ENCODE data around the gene DIPK1A. TPM values are rescaled to one million over a fixed set of nuclear protein-coding genes. Genes with fewer than 3 reads are reported as not detected.

Gene DIPK1A
- total RNA-seq, 1 donor from 2014 or later, result 16.0 TPM

DNA sequence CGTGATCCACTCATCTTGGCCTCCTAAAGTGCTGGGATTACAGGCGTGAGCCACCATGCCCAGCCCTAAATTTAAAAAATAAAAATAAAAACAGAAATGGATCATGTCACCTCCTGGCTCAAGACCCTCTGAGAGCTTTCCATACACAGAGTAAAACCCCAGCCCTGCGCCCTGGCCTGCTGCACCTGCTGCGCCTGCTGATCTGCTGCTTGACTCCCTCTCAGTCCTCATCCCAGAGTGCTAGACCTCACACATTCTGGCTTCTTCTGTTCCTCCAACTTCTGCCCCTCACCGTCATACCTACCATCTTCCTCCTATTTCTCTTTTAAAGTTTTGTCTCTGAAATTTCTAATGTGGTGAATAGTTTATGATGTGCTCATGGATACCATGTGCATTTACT lies 42.7 kb upstream of the DIPK1A start:
- peaks cover 17% of the 10 kb centered on the region for H3K4me1 Mint-ChIP-seq
- H3K36me3 Mint-ChIP-seq (ENCODE audit: low read depth), result no peaks in the 10 kb centered on the region
- DNase-seq (no peak), ATAC-seq (ENCODE audit: low read depth) (no peak)
- TF ChIP-seq, protein P1, sequence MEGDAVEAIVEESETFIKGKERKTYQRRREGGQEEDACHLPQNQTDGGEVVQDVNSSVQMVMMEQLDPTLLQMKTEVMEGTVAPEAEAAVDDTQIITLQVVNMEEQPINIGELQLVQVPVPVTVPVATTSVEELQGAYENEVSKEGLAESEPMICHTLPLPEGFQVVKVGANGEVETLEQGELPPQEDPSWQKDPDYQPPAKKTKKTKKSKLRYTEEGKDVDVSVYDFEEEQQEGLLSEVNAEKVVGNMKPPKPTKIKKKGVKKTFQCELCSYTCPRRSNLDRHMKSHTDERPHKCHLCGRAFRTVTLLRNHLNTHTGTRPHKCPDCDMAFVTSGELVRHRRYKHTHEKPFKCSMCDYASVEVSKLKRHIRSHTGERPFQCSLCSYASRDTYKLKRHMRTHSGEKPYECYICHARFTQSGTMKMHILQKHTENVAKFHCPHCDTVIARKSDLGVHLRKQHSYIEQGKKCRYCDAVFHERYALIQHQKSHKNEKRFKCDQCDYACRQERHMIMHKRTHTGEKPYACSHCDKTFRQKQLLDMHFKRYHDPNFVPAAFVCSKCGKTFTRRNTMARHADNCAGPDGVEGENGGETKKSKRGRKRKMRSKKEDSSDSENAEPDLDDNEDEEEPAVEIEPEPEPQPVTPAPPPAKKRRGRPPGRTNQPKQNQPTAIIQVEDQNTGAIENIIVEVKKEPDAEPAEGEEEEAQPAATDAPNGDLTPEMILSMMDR (IDR thresholded peaks at IDR 0.05), result no peak
- intact Hi-C loops (cut with micrococcal nuclease), result no loop called here
- ChIA-PET POLR2A (no interaction called here), CTCF (interaction anchor here (1.1 to 1.7 kb wide), 4 partner anchors 10 to 144 kb away, joined by 5 to 10 read pairs (median 5); no protein-coding TSS in a partner anchor)
- no peaks in the 10 kb centered on the region for H3K9me3 Mint-ChIP-seq
- no peak overlapping the region for H3K4me3 Mint-ChIP-seq
- H3K27ac Mint-ChIP-seq, result no peak overlapping the region
- no peaks in the 10 kb centered on the region for H3K27me3 Mint-ChIP-seq

DNA sequence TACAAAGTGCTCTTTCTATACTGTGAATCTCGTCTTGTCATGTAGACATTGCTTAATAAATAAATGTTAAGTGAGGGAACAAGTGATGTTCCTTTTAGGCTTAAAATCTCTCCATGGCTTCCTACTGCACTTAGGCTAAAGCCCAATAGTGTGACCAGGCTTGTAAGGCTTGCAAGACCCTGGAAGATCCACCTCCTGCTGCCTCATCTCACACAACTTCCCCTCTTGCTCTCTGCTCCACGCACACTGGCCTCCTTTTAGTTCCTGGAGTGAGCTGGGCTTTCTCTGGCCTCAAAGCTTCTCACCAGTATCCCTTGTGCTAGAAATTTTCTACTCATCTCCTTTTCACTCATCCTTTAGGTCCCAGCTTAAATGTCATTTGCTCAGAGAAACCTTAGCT lies 41.5 kb upstream of the DIPK1A start:
- intact Hi-C loops (cut with micrococcal nuclease), result no loop called here
- CTCF ChIA-PET, result interaction anchor here (1.1 to 1.5 kb wide), 2 partner anchors 9 to 143 kb away, joined by 5 to 10 read pairs; no protein-coding TSS in a partner anchor
- Mint-ChIP-seq H3K27ac (no peak overlapping the region), H3K27me3 (no peaks in the 10 kb centered on the region), H3K4me3 (no peak overlapping the region), H3K4me1 (peaks cover 17% of the 10 kb centered on the region), H3K9me3 (no peaks in the 10 kb centered on the region), H3K36me3 (ENCODE audit: low read depth) (no peaks in the 10 kb centered on the region)
- DNase-seq (no peak), ATAC-seq (ENCODE audit: low read depth) (no peak)
- POLR2A ChIA-PET, result interaction anchor here (0.7 kb wide), 1 partner anchor 42 kb away, joined by 3 read pairs; no protein-coding TSS in a partner anchor
- TF ChIP-seq, protein P1 (IDR thresholded peaks at IDR 0.05), result no peak

DNA sequence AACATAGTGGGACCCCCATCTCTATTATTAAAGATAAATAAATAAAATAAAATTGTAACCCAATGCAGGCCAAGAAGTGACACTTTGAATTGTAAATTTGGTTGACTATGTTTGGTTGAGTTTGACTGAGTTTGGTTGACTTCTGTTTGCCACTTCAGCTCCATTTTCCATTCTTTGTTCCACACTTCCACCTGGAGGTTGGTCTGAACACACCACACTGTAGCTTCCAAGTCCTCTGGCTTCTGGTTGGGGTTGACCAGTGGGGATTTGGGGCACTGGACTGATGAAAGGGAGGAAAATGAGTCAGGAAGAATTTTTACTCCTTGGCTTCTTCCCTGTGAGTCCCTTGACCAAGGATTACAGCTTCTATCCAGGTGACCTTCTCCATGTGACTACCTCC lies 40.6 kb upstream of the DIPK1A start:
- ChIA-PET POLR2A (interaction anchor here (0.6 kb wide), 1 partner anchor 40 kb away, joined by 4 read pairs; the partner anchor contains the start of gene DIPK1A), CTCF (interaction anchor here (1.9 kb wide), 1 partner anchor 143 kb away, joined by 9 read pairs; no protein-coding TSS in a partner anchor)
- intact Hi-C loops (cut with micrococcal nuclease), result no loop called here
- Mint-ChIP-seq H3K36me3 (ENCODE audit: low read depth) (no peaks in the 10 kb centered on the region), H3K9me3 (no peaks in the 10 kb centered on the region), H3K27ac (no peak overlapping the region), H3K27me3 (no peaks in the 10 kb centered on the region), H3K4me1 (peaks cover 17% of the 10 kb centered on the region), H3K4me3 (no peak overlapping the region)
- no peak for DNase-seq
- ATAC-seq (ENCODE audit: low read depth), result no peak
- TF ChIP-seq, protein P1 (IDR thresholded peaks at IDR 0.05), result no peak

DNA sequence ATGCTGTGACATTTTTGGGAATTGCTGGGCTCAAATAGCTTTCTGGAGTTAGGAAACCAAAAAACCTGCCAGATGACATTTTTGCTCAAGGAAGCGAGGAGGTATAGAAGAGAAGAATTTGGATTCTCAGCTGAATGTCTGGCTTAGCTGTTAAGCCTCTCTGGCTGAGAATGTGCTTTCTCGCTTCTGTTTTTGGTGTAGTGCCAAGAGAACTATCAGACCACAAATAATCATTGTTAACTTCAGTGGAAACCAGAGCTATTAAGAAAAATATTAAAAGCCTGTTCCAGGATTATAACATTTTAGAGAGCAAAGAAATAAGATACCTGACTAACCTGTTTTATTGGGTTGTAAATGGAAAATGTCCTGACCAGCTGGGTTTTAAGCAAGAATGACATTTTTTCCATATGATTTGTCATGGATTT lies 39.5 kb upstream of the DIPK1A start:
- Mint-ChIP-seq H3K27me3 (no peaks in the 10 kb centered on the region), H3K36me3 (ENCODE audit: low read depth) (no peaks in the 10 kb centered on the region), H3K4me3 (no peak overlapping the region), H3K9me3 (no peaks in the 10 kb centered on the region), H3K27ac (no peak overlapping the region), H3K4me1 (peaks cover 17% of the 10 kb centered on the region)
- TF ChIP-seq, protein P1 (IDR thresholded peaks at IDR 0.05), result no peak
- ATAC-seq (ENCODE audit: low read depth) (no peak), DNase-seq (no peak)
- ChIA-PET POLR2A (interaction anchor here (0.7 kb wide), 1 partner anchor 39 kb away, joined by 5 read pairs; no protein-coding TSS in a partner anchor), CTCF (interaction anchor here (0.9 to 1.9 kb wide), 2 partner anchors 23 to 142 kb away, joined by 3 to 9 read pairs; no protein-coding TSS in a partner anchor)
- intact Hi-C loops (cut with micrococcal nuclease), result no loop called here

DNA sequence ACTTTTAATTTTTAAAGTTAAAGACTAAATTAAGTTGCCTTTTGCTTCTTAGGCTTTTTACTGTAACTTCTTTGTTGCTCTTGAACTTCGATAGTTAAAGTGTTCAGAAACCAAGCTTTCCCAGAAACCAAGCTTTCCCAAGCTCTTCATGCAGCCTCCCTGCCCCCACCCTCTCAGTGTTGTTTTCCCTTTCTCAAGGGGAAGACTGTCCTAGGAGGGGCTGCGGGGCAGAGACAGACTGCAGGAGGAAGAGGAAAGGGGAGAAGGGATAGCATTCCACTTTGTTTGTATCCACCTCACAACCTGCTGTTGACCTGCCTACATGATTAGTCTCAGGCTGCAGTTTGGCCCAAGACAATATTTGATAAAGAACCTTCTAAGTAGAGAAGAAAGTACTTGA lies 39.0 kb upstream of the DIPK1A start:
- no peaks in the 10 kb centered on the region for H3K27me3 Mint-ChIP-seq
- TF ChIP-seq, protein P1 (IDR thresholded peaks at IDR 0.05), result no peak
- H3K36me3 Mint-ChIP-seq (ENCODE audit: low read depth), result no peaks in the 10 kb centered on the region
- H3K27ac Mint-ChIP-seq, result no peak overlapping the region
- no peak for ATAC-seq (ENCODE audit: low read depth)
- no peak for DNase-seq
- CTCF ChIA-PET, result interaction anchor here (0.9 kb wide), 1 partner anchor 23 kb away, joined by 3 read pairs; no protein-coding TSS in a partner anchor
- intact Hi-C loops (cut with micrococcal nuclease), result no loop called here
- POLR2A ChIA-PET, result no interaction called here
- no peak overlapping the region for H3K4me3 Mint-ChIP-seq
- H3K9me3 Mint-ChIP-seq, result no peaks in the 10 kb centered on the region
- peaks cover 13% of the 10 kb centered on the region for H3K4me1 Mint-ChIP-seq
